CD14-positive monocyte (primary cell): ENCODE data around the gene FGF6. TPM values are rescaled to one million over a fixed set of nuclear protein-coding genes. Genes with fewer than 3 reads are reported as not detected.
A peak's percentile ranks its signal among the peaks of the same experiment; 100 is the strongest.

Experiments used
- DNase-seq, 3 donors: peaks; one replicate each; pipeline ENCODE4 v3.0.0-alpha.2; 2011 to 2022
- H2AFZ ChIP-seq: 2 replicates; pipeline ENCODE4 v1.6.0; 2012; ENCODE audit warnings: mild to moderate bottlenecking, low read depth, low read length, inconsistent platforms; ENCODE audit not compliant: insufficient read depth, poor library complexity, severe bottlenecking
- H3K27ac ChIP-seq, 2 donors: 1 replicate in 1 of 2; 2 replicates in 1 of 2; pipeline ENCODE4 v1.5.1; 2012 to 2013; ENCODE audit warnings: low read length in 2 of 2, control low read depth in 1 of 2, inconsistent platforms in 1 of 2, low read depth in 1 of 2, mild to moderate bottlenecking in 1 of 2
- H3K27me3 ChIP-seq, 2 donors: one replicate each; pipeline versions ENCODE4 v1.6.0 to v1.6.1; 2011 to 2013; ENCODE audit warnings: low read length in 2 of 2; ENCODE audit not compliant: control insufficient read depth in 2 of 2, insufficient read depth in 2 of 2
- H3K36me3 ChIP-seq, 2 donors: replicated peaks in 1 of 2; 1 replicate in 1 of 2; 2 replicates in 1 of 2; pipeline versions ENCODE4 v1.5.1 to v1.6.1; 2012 to 2013; ENCODE audit warnings: low read length in 2 of 2, control low read depth in 1 of 2, inconsistent platforms in 1 of 2, mild to moderate bottlenecking in 1 of 2; ENCODE audit not compliant: insufficient read depth in 2 of 2, control insufficient read depth in 1 of 2
- H3K4me1 ChIP-seq, 2 donors: 1 replicate in 1 of 2; 2 replicates in 1 of 2; pipeline versions ENCODE4 v1.5.1 to v1.6.1; 2012 to 2013; ENCODE audit warnings: low read length in 2 of 2, control low read depth in 1 of 2, inconsistent platforms in 1 of 2, mild to moderate bottlenecking in 1 of 2, moderate library complexity in 1 of 2; ENCODE audit not compliant: insufficient read depth in 2 of 2, control insufficient read depth in 1 of 2
- H3K4me2 ChIP-seq: replicated peaks from 2 replicates; pipeline ENCODE3; 2012; ENCODE audit warnings: low read length, moderate library complexity, mild to moderate bottlenecking; ENCODE audit not compliant: poor library complexity, severe bottlenecking; ENCODE audit errors: extremely low read depth
- H3K4me3 ChIP-seq, 3 experiments: fragments of 200-600 bp in 1 of 3; sonication (generic) in 1 of 3; replicated peaks in 1 of 3; 1 replicate in 2 of 3; 2 replicates in 1 of 3; pipeline ENCODE4 v1.5.1; 2011 to 2013; ENCODE audit warnings: low read length in 3 of 3, mild to moderate bottlenecking in 3 of 3, control low read depth in 2 of 3, low read depth in 2 of 3, inconsistent platforms in 1 of 3, moderate library complexity in 1 of 3
- H3K79me2 ChIP-seq: 2 replicates; pipeline ENCODE4 v1.6.0; 2012; ENCODE audit warnings: mild to moderate bottlenecking, control low read depth, inconsistent platforms, low read length, moderate library complexity; ENCODE audit not compliant: insufficient read depth
- H3K9ac ChIP-seq: 2 replicates; pipeline ENCODE4 v1.6.0; 2017; ENCODE audit warnings: low read length, mild to moderate bottlenecking; ENCODE audit not compliant: insufficient read depth, poor library complexity, severe bottlenecking
- H3K9me3 ChIP-seq, 2 donors: replicated peaks in 1 of 2; 1 replicate in 1 of 2; 2 replicates in 1 of 2; pipeline versions ENCODE4 v1.5.1 to v1.6.1; 2012 to 2013; ENCODE audit warnings: low read length in 2 of 2, control low read depth in 1 of 2; ENCODE audit not compliant: control insufficient read depth in 1 of 2, insufficient read depth in 1 of 2
- H4K20me1 ChIP-seq: 2 replicates; pipeline ENCODE4 v1.6.0; 2012; ENCODE audit warnings: mild to moderate bottlenecking, low read length, control low read depth, moderate library complexity; ENCODE audit not compliant: insufficient read depth
- H3K27ac Mint-ChIP-seq, 7 donors: one replicate each; pipeline ENCODE4 v1.8.0; 2020; ENCODE audit warnings: mild to moderate bottlenecking in 7 of 7, mixed read lengths in 7 of 7, moderate library complexity in 6 of 7, inconsistent platforms in 2 of 7
- H3K27me3 Mint-ChIP-seq, 3 donors: one replicate each; pipeline ENCODE4 v1.8.0; 2021 to 2022; ENCODE audit warnings: low read depth in 3 of 3, mild to moderate bottlenecking in 3 of 3, mixed read lengths in 3 of 3, moderate library complexity in 3 of 3, inconsistent platforms in 1 of 3
- H3K36me3 Mint-ChIP-seq, 2 donors: one replicate each; pipeline ENCODE4 v1.8.0; 2020; ENCODE audit warnings: mixed read lengths in 2 of 2, inconsistent platforms in 1 of 2, mild to moderate bottlenecking in 1 of 2
- H3K4me1 Mint-ChIP-seq: one replicate; pipeline ENCODE4 v1.8.0; 2020; ENCODE audit warnings: mild to moderate bottlenecking, mixed read lengths
- H3K4me3 Mint-ChIP-seq, 2 donors: one replicate each; pipeline ENCODE4 v1.8.0; 2020; ENCODE audit warnings: mild to moderate bottlenecking in 2 of 2, mixed read lengths in 2 of 2, moderate library complexity in 1 of 2
- H3K9me3 Mint-ChIP-seq, 7 donors: one replicate each; pipeline ENCODE4 v1.8.0; 2020 to 2022; ENCODE audit warnings: mixed read lengths in 7 of 7, mild to moderate bottlenecking in 6 of 7, moderate library complexity in 6 of 7, inconsistent platforms in 2 of 7
- CTCF ChIP-seq: fragments of 200-600 bp; IDR thresholded peaks from one replicate; pipeline ENCODE4 v1.8.0; 2022; ENCODE audit warnings: antibody characterized with exemption, mild to moderate bottlenecking
- WGBS: methylation state at CpG from one replicate; pipeline ENCODE4 v1.1.5; 2013; ENCODE audit warnings: missing lambda C conversion rate; ENCODE audit not compliant: insufficient coverage; 5-methylcytosine and 5-hydroxymethylcytosine counted together
- intact Hi-C, 2 donors: fragments of 100-400 bp; cut with micrococcal nuclease; formaldehyde crosslinking; loops; one replicate each; pipeline versions ENCODE4 v1.15.0 to v1.15.1; 2023
- polyA plus RNA-seq, 3 donors: library from polyadenylated mRNA; depleted of rRNA in 1 of 3; unstranded in 2 of 3; stranded (reverse) in 1 of 3; fragments of 300-500 nt in 2 of 3; fragments of >200 nt in 1 of 3; fragmentation: Illumina TruSeq in 2 of 3; gene quantifications; 1 replicate in 2 of 3; 2 replicates in 1 of 3; pipeline ENCODE4 v1.2.3, GENCODE V29; 2012 to 2021

FGF6 gene
- polyA plus RNA-seq, 3 donors = not detected

GRCh38 chr12:4450551-4451112 is 5.0 kb upstream of the FGF6 start:
- no peak overlapping the region for H3K9ac ChIP-seq
- H3K9me3 ChIP-seq = no peaks in the 10 kb centered on the region
- Mint-ChIP-seq H3K4me3 (no peak overlapping the region), H3K4me1 (peaks cover 15% of the 10 kb centered on the region), H3K27me3 (peaks cover 18 to 36% (median 28%) of the 10 kb centered on the region in 3 donors), H3K36me3 (no peaks in the 10 kb centered on the region), H3K9me3 (peaks cover 0 to 11% (median 3%) of the 10 kb centered on the region in 7 donors), H3K27ac (no peak overlapping the region)
- no peak overlapping the region for H3K4me3 ChIP-seq
- no peaks in the 10 kb centered on the region for H3K79me2 ChIP-seq
- H3K4me2 ChIP-seq = no peak overlapping the region
- H3K27me3 ChIP-seq = peaks cover 3 to 14% of the 10 kb centered on the region in 2 donors
- intact Hi-C loops = no loop called here
- no peak for DNase-seq
- H3K4me1 ChIP-seq = no peaks in the 10 kb centered on the region
- WGBS = 97% methylated on average over 9 of the region's 9 CpGs
- TF ChIP-seq CTCF = no peak
- no peaks in the 10 kb centered on the region for H4K20me1 ChIP-seq
- H3K27ac ChIP-seq = no peak overlapping the region
- no peak overlapping the region for H2AFZ ChIP-seq
- no peaks in the 10 kb centered on the region for H3K36me3 ChIP-seq

- 36% methylated on average over 3 of the region's 4 CpGs for WGBS
- Mint-ChIP-seq H3K27ac (no peak overlapping the region), H3K9me3 (peaks cover 0 to 11% (median 3%) of the 10 kb centered on the region in 7 donors), H3K4me3 (peak overlapping the region in 1 of 2 donors; percentile 18), H3K4me1 (peaks cover 12% of the 10 kb centered on the region), H3K36me3 (no peaks in the 10 kb centered on the region), H3K27me3 (peaks cover 23 to 37% (median 28%) of the 10 kb centered on the region in 3 donors)
- no peak for TF ChIP-seq CTCF
- no peaks in the 10 kb centered on the region for H3K36me3 ChIP-seq
- H3K4me1 ChIP-seq = peaks cover 0 to 2% of the 10 kb centered on the region in 2 donors
- intact Hi-C loops = no loop called here
- peaks cover 3 to 14% of the 10 kb centered on the region in 2 donors for H3K27me3 ChIP-seq
- H3K9ac ChIP-seq = no peak overlapping the region
- no peak overlapping the region for H3K4me3 ChIP-seq
- H3K27ac ChIP-seq = no peak overlapping the region
- no peak overlapping the region for H2AFZ ChIP-seq
- H4K20me1 ChIP-seq = no peaks in the 10 kb centered on the region
- DNase-seq = no peak
- no peaks in the 10 kb centered on the region for H3K9me3 ChIP-seq
- H3K79me2 ChIP-seq = no peaks in the 10 kb centered on the region
- H3K4me2 ChIP-seq = no peak overlapping the region
These were observed 4.2 kb upstream of the FGF6 start for GRCh38 chr12:4449851-4450221.
